PC-3 (cell line): Measurements from ENCODE around the gene CPSF3. TPM values are rescaled to one million over a fixed set of nuclear protein-coding genes. Genes with fewer than 3 reads are reported as not detected.

Source experiments
- ATAC-seq: fragments of 200-7000 bp; cut with Tn5 transposase; 2 replicates; pipeline ENCODE4 v1.9.1; 2020; ENCODE audit warnings: mild to moderate bottlenecking, moderate library complexity
- BruUV-seq: library from RNA; stranded (reverse); fragments of 400-500 nt; replicated peaks from 2 replicates; lab custom pipeline; 2021; lab: Mats Ljungman, UMichigan
- CTCF ChIA-PET: fragments of 300-600 bp; sonication (Branson Sonifier 250); formaldehyde crosslinking; loops from one replicate; lab custom pipeline; 2022; ENCODE audit warnings: antibody characterized with exemption; lab: Charles Lee
- POLR2A ChIA-PET: fragments of 300-600 bp; sonication (Branson Sonifier 250); formaldehyde crosslinking; loops from one replicate; lab custom pipeline; 2022; ENCODE audit warnings: antibody characterized with exemption; ENCODE audit not compliant: unreplicated experiment; lab: Charles Lee
- DNase-seq: peaks from one replicate; pipeline ENCODE4 v3.0.0-alpha.2; 2015
- H2AFZ ChIP-seq: fragments of 300-600 bp; sonication (generic); 2 replicates; pipeline ENCODE4 v1.6.0; 2016; ENCODE audit warnings: antibody characterized with exemption, low read length
- H3F3A ChIP-seq: fragments of 300-600 bp; sonication (generic); one replicate; pipeline ENCODE4 v1.6.0; 2017; ENCODE audit warnings: antibody characterized with exemption, low read length, control low read depth, mild to moderate bottlenecking; ENCODE audit not compliant: unreplicated experiment
- H3K27ac ChIP-seq: fragments of 300-600 bp; sonication (generic); 2 replicates; pipeline ENCODE4 v1.5.1; 2016; ENCODE audit warnings: mild to moderate bottlenecking, low read length
- H3K27me3 ChIP-seq: fragments of 300-600 bp; sonication (generic); 2 replicates; pipeline ENCODE4 v1.6.1; 2016; ENCODE audit warnings: low read length, mixed read lengths
- H3K36me3 ChIP-seq: fragments of 300-600 bp; sonication (generic); 2 replicates; pipeline ENCODE4 v1.6.1; 2016; ENCODE audit warnings: low read depth, mixed run types, low read length, mixed read lengths
- H3K4me1 ChIP-seq: fragments of 300-600 bp; sonication (generic); 2 replicates; pipeline ENCODE4 v1.5.1; 2016; ENCODE audit warnings: low read length; ENCODE audit not compliant: insufficient read depth
- H3K4me2 ChIP-seq: fragments of 300-600 bp; sonication (generic); 2 replicates; pipeline ENCODE4 v1.6.0; 2016; ENCODE audit warnings: low read length
- H3K4me3 ChIP-seq: fragments of 300-600 bp; sonication (generic); 2 replicates; pipeline ENCODE4 v1.5.1; 2016; ENCODE audit warnings: mild to moderate bottlenecking, low read length, mixed read lengths
- H3K79me2 ChIP-seq: fragments of 300-600 bp; sonication (generic); 2 replicates; pipeline ENCODE4 v1.6.1; 2017; ENCODE audit warnings: low read length, mixed read lengths
- H3K9ac ChIP-seq: fragments of 300-600 bp; sonication (generic); 2 replicates; pipeline ENCODE4 v1.6.0; 2016; ENCODE audit warnings: mild to moderate bottlenecking, low read length
- H3K9me2 ChIP-seq: fragments of 300-600 bp; sonication (generic); replicated peaks from 2 replicates; pipeline ENCODE4 v1.6.1; 2016; ENCODE audit warnings: mixed run types, low read length, mixed read lengths
- H3K9me3 ChIP-seq: fragments of 300-600 bp; sonication (generic); 2 replicates; pipeline ENCODE4 v1.6.1; 2016; ENCODE audit warnings: low read length, mixed read lengths
- H4K20me1 ChIP-seq: fragments of 300-600 bp; sonication (generic); 2 replicates; pipeline ENCODE4 v1.6.1; 2016; ENCODE audit warnings: low read length, mixed read lengths
- EZH2 ChIP-seq: fragments of 300-600 bp; sonication (generic); IDR thresholded peaks from one replicate; pipeline ENCODE4 v1.6.1; 2017; ENCODE audit warnings: antibody characterized with exemption, mild to moderate bottlenecking, low read length; ENCODE audit not compliant: unreplicated experiment
- EZH2phosphoT487 ChIP-seq: fragments of 300-600 bp; sonication (generic); IDR thresholded peaks from 2 replicates; pipeline ENCODE4 v1.6.1; 2018; ENCODE audit warnings: mild to moderate bottlenecking, antibody characterized with exemption, low read length, borderline replicate concordance
- intact Hi-C: fragments of 100-400 bp; cut with micrococcal nuclease; formaldehyde crosslinking; loops from 2 replicates; pipeline ENCODE4 v1.9.0; 2023
- total RNA-seq: library from RNA; depleted of rRNA; stranded (reverse); fragments of >200 nt; gene quantifications from 2 replicates; pipeline ENCODE4 v1.2.3, GENCODE V29; 2014
- TF ChIP-seq, protein P1 (sequence below): fragments of 300-600 bp; sonication (generic); conservative IDR thresholded peaks from 2 replicates; pipeline ENCODE4 v1.5.1; 2017; ENCODE audit warnings: antibody characterized with exemption, low read depth, mild to moderate bottlenecking, low read length

The CPSF3 gene
- total RNA-seq, 1 experiment from 2014 or later, result 60.1 TPM

GRCh38 chr2:9463698-9464034, 40.2 kb downstream of the CPSF3 start:
- DNase-seq, result no peak
- intact Hi-C loops, result no loop called here
- no peaks in the 10 kb centered on the region for H3F3A ChIP-seq
- H3K4me1 ChIP-seq, result no peaks in the 10 kb centered on the region
- no peaks in the 10 kb centered on the region for H3K9me2 ChIP-seq
- peaks cover 16% of the 10 kb centered on the region for H3K36me3 ChIP-seq
- no peak overlapping the region for H3K9ac ChIP-seq
- no peaks in the 10 kb centered on the region for H4K20me1 ChIP-seq
- no peak overlapping the region for H3K27ac ChIP-seq
- H3K9me3 ChIP-seq, result no peaks in the 10 kb centered on the region
- H3K27me3 ChIP-seq, result no peaks in the 10 kb centered on the region
- H2AFZ ChIP-seq, result no peak overlapping the region
- H3K4me2 ChIP-seq, result no peak overlapping the region
- no peaks in the 10 kb centered on the region for H3K79me2 ChIP-seq
- no TSS peak for BruUV-seq
- no peak for TF ChIP-seq EZH2
- no peak for TF ChIP-seq EZH2phosphoT487
- TF ChIP-seq, protein P1, sequence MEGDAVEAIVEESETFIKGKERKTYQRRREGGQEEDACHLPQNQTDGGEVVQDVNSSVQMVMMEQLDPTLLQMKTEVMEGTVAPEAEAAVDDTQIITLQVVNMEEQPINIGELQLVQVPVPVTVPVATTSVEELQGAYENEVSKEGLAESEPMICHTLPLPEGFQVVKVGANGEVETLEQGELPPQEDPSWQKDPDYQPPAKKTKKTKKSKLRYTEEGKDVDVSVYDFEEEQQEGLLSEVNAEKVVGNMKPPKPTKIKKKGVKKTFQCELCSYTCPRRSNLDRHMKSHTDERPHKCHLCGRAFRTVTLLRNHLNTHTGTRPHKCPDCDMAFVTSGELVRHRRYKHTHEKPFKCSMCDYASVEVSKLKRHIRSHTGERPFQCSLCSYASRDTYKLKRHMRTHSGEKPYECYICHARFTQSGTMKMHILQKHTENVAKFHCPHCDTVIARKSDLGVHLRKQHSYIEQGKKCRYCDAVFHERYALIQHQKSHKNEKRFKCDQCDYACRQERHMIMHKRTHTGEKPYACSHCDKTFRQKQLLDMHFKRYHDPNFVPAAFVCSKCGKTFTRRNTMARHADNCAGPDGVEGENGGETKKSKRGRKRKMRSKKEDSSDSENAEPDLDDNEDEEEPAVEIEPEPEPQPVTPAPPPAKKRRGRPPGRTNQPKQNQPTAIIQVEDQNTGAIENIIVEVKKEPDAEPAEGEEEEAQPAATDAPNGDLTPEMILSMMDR, result no peak
- ChIA-PET CTCF (no interaction called here), POLR2A (no interaction called here)
- ATAC-seq, result peak; percentile 29; the same call in 1 of the 2 replicates
- H3K4me3 ChIP-seq, result no peak overlapping the region

DNA sequence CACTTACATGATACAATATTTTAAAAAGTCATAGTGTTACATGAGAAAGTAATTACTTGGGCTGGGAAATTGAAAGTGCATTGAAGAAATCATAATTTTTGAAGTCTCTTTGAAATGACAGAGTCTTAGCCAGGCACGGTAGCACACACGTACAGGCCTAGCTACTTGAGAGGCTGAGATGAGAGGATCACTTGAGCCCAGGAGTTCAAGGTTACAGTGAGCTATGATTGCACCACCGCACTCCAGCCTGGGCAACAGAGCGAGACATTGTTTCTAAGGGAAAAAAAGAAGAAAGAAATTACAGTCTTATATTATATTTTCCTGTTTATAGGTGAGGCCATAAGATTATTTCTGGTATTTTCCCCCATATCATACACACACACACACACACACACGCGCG, 41.7 kb downstream of the CPSF3 start:
- DNase-seq (no peak), ATAC-seq (no peak)
- H3K79me2 ChIP-seq, result no peaks in the 10 kb centered on the region
- BruUV-seq, result no TSS peak
- H4K20me1 ChIP-seq, result no peaks in the 10 kb centered on the region
- no peaks in the 10 kb centered on the region for H3K9me2 ChIP-seq
- H3K27me3 ChIP-seq, result no peaks in the 10 kb centered on the region
- no peak overlapping the region for H3K9ac ChIP-seq
- TF ChIP-seq EZH2 (no peak), EZH2phosphoT487 (no peak)
- TF ChIP-seq, protein P1, result no peak
- H3K27ac ChIP-seq, result no peak overlapping the region
- no peaks in the 10 kb centered on the region for H3K4me1 ChIP-seq
- H3F3A ChIP-seq, result no peaks in the 10 kb centered on the region
- no peak overlapping the region for H3K4me2 ChIP-seq
- no peak overlapping the region for H3K4me3 ChIP-seq
- no peaks in the 10 kb centered on the region for H3K9me3 ChIP-seq
- H3K36me3 ChIP-seq, result peaks cover 19% of the 10 kb centered on the region
- intact Hi-C loops, result no loop called here
- CTCF ChIA-PET, result no interaction called here
- POLR2A ChIA-PET, result no interaction called here
- H2AFZ ChIP-seq, result no peak overlapping the region

DNA sequence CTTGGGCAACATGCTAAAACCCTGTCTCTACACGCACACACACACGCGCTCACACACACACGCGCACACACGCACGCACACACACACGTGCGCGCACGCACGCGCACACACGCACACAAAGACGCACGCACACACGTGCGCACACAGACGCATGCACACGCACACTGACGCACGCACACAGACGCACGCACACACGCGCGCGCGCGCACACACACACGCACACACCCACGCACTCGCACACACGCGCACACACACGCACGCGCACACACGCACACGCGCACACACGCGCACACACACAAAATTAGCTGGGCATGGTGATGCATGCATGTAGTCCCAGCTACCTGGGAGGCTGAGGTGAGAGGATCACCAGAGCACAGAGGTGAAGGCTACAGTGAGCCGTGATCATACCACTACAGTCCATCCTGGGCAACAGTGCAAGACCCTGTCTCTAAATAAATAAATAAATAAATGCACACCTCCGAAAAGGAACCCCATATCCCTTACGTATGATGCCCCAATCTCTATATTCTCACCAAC, 42.8 kb downstream of the CPSF3 start:
- Histone ChIP-seq H3K4me2 (no peak overlapping the region), H2AFZ (no peak overlapping the region), H3K79me2 (no peaks in the 10 kb centered on the region), H3K9ac (no peak overlapping the region), H3K4me3 (no peak overlapping the region), H3K9me2 (no peaks in the 10 kb centered on the region), H4K20me1 (no peaks in the 10 kb centered on the region), H3K4me1 (no peaks in the 10 kb centered on the region), H3K27me3 (no peaks in the 10 kb centered on the region), H3K9me3 (no peaks in the 10 kb centered on the region), H3K36me3 (peaks cover 19% of the 10 kb centered on the region), H3K27ac (no peak overlapping the region), H3F3A (no peaks in the 10 kb centered on the region)
- ATAC-seq (no peak), DNase-seq (no peak)
- CTCF ChIA-PET, result no interaction called here
- intact Hi-C loops, result no loop called here
- POLR2A ChIA-PET, result no interaction called here
- BruUV-seq, result no TSS peak
- TF ChIP-seq EZH2phosphoT487 (no peak), EZH2 (no peak)
- TF ChIP-seq, protein P1, result no peak
